ENCODE results near the gene LYPD6B.
A peak's percentile ranks its signal among the peaks of the same experiment; 100 is the strongest.

The LYPD6B gene

GRCh38 chr2:149164296-149164695 is 125.8 kb downstream of the LYPD6B start:
- DNase-seq: no peak

GRCh38 chr2:149164827-149165226 is 126.3 kb downstream of the LYPD6B start:
- DNase-seq: no peak

GRCh38 chr2:149167001-149167780 is 128.7 kb downstream of the LYPD6B start:
- peak; percentile 30 for DNase-seq

- DNase-seq: no peak
Observed at GRCh38 chr2:149167941-149168340, 129.4 kb downstream of the LYPD6B start.

DNA sequence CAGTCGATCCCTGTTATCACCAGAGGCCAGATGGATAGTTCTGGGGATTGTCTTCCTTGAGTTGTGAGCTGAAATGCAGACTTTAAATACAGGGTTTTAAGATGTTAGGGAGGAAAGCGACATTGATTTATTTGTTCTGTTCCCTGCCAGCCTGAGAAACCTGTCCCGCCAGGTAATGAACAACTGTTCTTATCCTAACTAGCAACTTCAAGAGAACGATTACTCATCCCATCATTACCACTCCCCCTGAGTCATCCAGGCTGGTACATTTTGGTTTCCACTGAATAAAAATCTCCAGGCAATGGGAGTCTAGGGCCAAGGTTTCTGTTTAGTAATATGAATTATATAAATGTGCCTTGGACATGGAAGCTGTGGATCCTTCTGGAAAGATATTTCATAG is 131.2 kb downstream of the LYPD6B start:
- DNase-seq: no peak

- no peak for DNase-seq
Observed at GRCh38 chr2:149170156-149170555, 131.7 kb downstream of the LYPD6B start.

DNA sequence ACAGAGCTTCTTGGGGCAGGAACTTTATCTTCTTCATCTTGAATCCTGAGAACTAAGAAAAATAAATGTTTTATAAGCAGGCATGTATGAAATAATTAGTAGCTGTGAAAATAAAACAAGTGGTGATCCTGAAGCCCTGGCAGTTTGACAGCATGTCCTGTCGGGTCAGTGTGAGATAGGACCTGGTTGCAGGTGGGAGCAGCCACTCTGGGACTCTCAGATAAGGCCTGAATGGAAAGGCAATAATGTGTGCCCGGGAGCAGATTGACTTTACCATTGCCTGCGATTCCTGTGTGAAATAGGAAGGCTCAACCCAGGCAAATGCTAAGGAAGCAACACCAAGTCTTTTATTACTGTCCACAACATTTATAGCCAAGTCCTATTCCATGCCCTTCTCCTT is 132.4 kb downstream of the LYPD6B start:
- no peak for DNase-seq

DNA sequence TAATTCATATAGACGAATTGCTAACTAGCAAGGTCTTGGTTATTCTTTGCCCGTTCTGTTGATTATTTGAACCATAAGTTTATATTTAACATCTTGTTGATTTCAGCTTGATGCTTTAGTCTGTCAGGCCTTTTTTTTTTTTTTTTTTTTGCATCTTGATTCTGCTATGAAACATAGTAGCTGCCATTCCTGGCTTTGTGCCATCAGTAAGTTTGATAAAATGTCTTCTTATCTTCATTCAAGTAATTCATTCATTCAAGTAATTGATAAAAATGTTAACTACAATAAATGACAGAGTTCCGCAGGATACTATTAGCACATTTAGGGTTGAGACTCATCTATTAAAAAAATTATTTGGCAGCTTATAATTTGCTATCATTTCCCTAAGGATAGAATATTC is 134.7 kb downstream of the LYPD6B start:
- no peak for DNase-seq

DNA sequence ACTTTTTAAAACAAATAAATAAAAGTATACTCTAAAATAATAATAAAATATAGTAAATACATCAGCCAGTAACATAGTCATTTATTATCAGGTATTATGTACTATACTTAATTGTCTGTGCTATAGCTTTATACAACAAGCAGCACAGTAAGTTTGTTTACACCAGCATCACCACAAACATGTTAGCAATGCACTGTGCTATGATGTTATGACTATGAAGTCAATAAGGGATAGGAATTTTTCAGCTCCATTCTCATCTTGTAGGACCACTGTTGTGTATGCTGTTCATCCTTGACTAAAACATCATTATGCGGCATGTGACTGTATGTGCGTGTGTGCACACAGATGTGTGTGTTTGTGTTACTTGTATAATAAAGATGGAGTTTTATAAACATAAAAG is 137.5 kb downstream of the LYPD6B start:
- DNase-seq: no peak

GRCh38 chr2:149178612-149179011 is 140.1 kb downstream of the LYPD6B start:
- DNase-seq: no peak

GRCh38 chr2:149180226-149180875 is 141.9 kb downstream of the LYPD6B start:
- DNase-seq: no peak

- no peak for DNase-seq
Observed at GRCh38 chr2:149183187-149183586, 144.7 kb downstream of the LYPD6B start.

- no peak for DNase-seq
Observed at GRCh38 chr2:149184991-149185390, 146.5 kb downstream of the LYPD6B start.

DNA sequence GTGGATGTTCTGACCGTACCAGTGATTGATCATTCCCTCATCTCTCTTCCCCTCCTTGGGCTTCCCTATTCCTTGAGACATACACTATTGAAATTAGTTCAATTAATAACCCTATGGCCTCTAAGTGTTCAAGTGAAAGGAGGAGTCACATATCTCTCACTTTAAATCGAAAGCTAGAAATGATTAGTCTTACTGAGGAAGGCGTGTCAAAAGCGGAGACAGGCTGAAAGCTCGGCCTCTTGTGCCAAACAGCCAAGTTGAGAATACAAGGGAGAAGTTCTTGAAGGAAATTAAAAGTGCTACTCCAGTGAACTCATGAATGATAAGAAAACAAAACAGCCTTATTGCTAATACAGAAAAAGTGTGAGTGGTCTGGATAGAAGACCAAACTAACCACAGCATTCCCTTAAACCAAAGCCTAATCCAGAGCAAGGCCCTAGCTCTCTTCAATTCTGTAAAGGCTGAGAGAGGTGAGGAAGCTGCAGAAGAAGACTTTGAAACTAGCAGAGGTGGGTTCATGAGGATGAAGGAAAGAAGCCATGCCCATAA is 147.5 kb downstream of the LYPD6B start:
- DNase-seq: no peak

DNA sequence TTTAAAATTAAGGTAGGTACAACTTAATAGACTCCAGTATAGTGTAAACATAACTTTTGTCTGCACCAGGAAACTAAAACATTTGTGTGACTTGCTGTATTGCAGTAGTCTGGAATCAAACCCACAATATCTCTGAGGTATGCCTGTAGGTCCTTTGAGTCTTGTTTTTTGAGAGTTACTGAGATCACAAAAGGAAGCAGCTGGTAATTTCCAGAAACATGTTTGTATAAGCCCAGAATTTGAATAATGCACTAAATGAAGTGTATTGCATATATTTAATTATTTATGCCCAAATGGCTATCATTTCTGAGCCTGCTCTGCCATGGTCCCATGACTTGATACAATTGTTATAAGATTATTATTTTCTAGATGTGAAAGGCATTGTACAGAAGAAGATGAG is 148.6 kb downstream of the LYPD6B start:
- DNase-seq: no peak

DNA sequence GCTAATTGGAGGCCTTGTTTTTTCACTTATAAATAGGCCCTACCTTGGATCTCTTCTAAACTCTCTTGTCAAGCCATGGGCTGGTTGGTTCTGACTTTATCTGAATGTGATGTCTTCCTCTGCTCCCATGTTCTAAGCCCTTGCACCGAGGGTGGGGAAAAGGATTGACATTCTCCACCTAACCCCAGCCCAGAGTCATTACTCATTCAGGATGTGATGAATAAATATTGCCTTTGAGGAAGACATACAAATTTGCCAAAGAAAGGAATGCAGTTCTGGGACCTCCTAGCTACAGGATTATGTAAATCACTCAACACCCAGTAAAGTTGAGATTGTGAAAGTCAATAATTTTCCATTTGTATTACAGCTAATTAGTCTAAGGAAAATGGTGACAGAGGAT is 149.8 kb downstream of the LYPD6B start:
- DNase-seq: no peak

DNA sequence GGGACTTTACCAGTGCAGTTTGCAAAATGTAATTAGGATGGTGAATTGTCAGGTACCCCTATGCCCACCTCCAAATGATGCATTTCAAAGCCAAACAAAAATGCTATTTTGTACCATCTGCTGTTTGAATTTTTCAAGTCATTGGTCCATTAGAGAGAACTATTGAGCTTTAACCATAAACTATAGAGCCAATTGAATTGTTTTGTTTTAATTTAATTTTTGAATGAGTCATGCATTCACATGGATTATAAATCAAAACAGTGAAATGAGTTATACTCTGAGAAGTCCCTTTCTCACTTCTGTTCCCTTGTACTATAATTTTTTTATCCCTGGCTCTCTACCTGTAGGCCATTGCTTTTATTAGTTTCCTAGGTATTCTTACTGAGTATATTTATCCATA is 151.3 kb downstream of the LYPD6B start:
- DNase-seq: no peak

GRCh38 chr2:149191915-149192314 is 153.4 kb downstream of the LYPD6B start:
- no peak for DNase-seq

GRCh38 chr2:149192427-149192826 is 153.9 kb downstream of the LYPD6B start:
- no peak for DNase-seq

DNA sequence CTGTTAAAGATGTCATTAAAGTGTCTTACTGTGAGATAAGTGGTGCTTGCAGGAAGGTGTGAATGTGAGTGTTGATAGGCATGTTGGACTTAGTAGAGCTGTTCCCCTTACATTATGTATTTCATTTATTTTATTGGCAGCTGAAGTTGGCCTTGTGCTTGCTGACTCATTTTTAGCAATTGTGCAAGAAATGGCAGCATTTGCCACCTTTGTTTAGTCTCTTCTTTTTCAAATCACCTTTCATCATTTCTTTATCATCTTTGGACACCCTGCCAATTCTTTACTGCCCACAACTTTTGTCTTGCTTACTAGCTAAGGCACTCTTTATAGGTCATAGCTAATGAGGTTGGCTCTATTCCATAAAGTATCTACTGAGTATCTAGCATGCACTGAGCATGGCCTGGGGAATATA is 161.6 kb downstream of the LYPD6B start:
- DNase-seq: no peak

DNA sequence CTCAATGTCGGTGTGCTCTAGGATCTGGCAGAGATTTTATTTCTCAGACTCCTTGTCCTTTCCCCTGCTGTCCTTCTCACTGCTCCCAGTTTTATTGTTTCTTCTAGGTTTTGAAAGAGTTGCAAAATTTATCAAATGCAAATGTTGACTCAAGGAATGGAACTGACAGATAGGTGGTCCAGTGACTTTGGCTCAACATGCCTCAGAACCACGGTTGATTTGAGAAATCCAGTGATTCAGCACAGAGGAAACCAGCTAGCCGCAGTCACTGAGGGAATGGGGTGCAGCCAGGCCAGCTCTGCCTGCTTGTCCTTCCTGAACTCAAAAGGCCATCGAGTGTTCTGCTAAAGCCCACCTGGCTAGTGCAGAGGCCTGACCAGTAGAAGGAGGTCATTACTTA is 166.2 kb downstream of the LYPD6B start:
- DNase-seq: no peak

GRCh38 chr2:149205143-149205542 is 166.6 kb downstream of the LYPD6B start:
- no peak for DNase-seq

DNA sequence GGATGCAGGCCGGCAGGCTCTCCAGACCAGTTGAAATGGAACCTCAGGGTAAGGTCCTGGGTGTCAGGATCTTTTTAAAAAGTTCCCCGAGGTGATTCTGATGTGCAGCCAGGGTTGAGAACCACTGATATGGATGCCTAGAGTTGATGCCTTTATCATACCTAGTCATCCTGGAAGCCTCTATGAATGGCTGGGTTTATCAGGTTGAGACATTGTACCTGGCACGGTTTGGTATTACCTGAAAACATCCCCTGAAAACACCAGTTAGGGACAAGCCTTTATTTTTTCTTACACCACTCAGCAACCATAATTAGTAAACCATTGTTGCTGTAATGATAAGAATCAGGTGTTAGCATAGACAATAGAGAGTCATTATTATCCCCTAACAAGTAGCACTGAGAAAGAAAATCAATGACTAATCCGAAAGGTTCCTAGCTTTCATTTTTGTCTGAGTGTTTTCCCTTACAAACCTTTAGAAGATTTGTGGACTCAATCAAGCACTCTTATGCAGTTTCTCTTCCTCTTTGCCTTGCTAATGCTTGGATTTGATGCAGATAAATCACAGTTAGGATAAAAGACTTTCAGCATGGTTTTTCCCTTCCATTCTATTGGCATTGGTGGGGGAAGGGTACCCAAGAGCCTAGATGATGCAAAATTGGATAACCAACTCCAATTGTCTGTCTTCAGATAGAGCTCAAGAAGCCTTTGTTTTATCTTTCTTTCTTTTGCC is 175.4 kb downstream of the LYPD6B start:
- DNase-seq: no peak

- no peak for DNase-seq
Observed at GRCh38 chr2:149218497-149218896, 180.0 kb downstream of the LYPD6B start.
